ENCODE results near the gene FAM131B. TPM values are rescaled to one million over a fixed set of nuclear protein-coding genes. Genes with fewer than 3 reads are reported as not detected.

Gene FAM131B
- total and polyA plus RNA-seq, 12 donors: 0.10 to 1.7 (median 0.36) TPM

- no peaks in the 10 kb centered on the region for H3K27me3 ChIP-seq
- intact Hi-C loops (cut with DNase I): no loop called here
- no peak overlapping the region for H3K27ac ChIP-seq
- no peak overlapping the region for H3K4me3 ChIP-seq
- peaks cover 0 to 44% of the 10 kb centered on the region in 2 donors for H3K36me3 ChIP-seq (replicated peaks in 1 of 2)
- no peak for DNase-seq
- WGBS, 4 donors: 87 to 90% (median 88%) methylated on average over 7 to 10 of the region's 10 CpGs
- no peaks in the 10 kb centered on the region for H3K9me3 ChIP-seq (replicated peaks in 1 of 3)
- no peak for TF ChIP-seq POLR2A (IDR thresholded peaks at IDR 0.05)
- no peak for TF ChIP-seq CTCF (IDR thresholded peaks at IDR 0.05)
- H3K4me1 ChIP-seq (replicated peaks in 1 of 2): peaks cover 0 to 50% of the 10 kb centered on the region in 2 donors
These were observed 25.5 kb upstream of the FAM131B start for GRCh38 chr7:143388051-143388450.

GRCh38 chr7:143387156-143387975 is 24.9 kb upstream of the FAM131B start:
- DNase-seq: no peak
- Histone ChIP-seq H3K27me3 (no peaks in the 10 kb centered on the region), H3K36me3 (replicated peaks in 1 of 2) (peaks cover 0 to 49% of the 10 kb centered on the region in 2 donors), H3K4me1 (replicated peaks in 1 of 2) (peaks cover 0 to 56% of the 10 kb centered on the region in 2 donors), H3K27ac (peak overlapping the region in 1 of 5 donors; percentile 65), H3K9me3 (replicated peaks in 1 of 3) (no peaks in the 10 kb centered on the region), H3K4me3 (no peak overlapping the region)
- TF ChIP-seq POLR2A (IDR thresholded peaks at IDR 0.05) (no peak), CTCF (IDR thresholded peaks at IDR 0.05) (no peak)
- WGBS, 4 donors: 86 to 94% (median 88%) methylated on average over 4 to 23 of the region's 23 CpGs
- intact Hi-C loops (cut with DNase I): no loop called here

- Histone ChIP-seq H3K27me3 (no peaks in the 10 kb centered on the region), H3K27ac (peak overlapping the region in 1 of 5 donors; percentile 65), H3K4me3 (peak overlapping the region in 1 of 4 donors; percentile 29), H3K9me3 (replicated peaks in 1 of 3) (no peaks in the 10 kb centered on the region), H3K4me1 (replicated peaks in 1 of 2) (peaks cover 0 to 52% of the 10 kb centered on the region in 2 donors), H3K36me3 (replicated peaks in 1 of 2) (peaks cover 0 to 46% of the 10 kb centered on the region in 2 donors)
- intact Hi-C loops (cut with DNase I): no loop called here
- DNase-seq: peak in 5 of 7 donors; percentile 50 to 60 (median 57)
- WGBS, 4 donors: 27 to 38% (median 34%) methylated on average over 18 to 19 of the region's 19 CpGs
- TF ChIP-seq POLR2A (IDR thresholded peaks at IDR 0.05): no peak
- no peak for TF ChIP-seq CTCF (IDR thresholded peaks at IDR 0.05)
These were observed 23.6 kb upstream of the FAM131B start for GRCh38 chr7:143385891-143386781.

Data from adrenal gland (tissue), 12 donors.